ENCODE data around the gene DPP3.

DPP3 gene

DNA sequence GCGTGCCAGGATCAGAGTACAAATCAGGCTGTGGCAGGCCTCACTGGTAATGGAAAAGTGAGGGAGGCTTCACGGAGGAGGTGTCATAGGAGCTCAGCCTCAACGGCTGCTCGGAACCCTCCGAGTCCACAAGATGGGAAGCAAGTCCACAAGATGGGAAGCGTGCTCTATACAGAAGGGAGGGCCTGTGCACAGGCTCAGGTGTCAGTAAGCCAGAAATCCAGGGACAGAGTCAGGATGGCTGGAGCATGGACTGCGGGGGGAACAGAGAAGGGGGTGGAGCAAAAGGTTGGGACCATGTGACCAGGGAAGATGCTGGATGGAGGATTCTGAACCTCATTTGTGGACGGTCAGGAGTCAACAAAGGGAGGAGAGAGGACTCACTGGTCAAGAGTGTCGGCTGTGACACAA is 3.4 kb upstream of the DPP3 start:
- H3K18ac ChIP-seq (ENCODE audit: low read length): no peak overlapping the region
- H3K4me1 ChIP-seq (ENCODE audit: control insufficient read depth in 2 of 2, insufficient read depth in 1 of 2, low read depth in 1 of 2, low read length in 2 of 2): peaks cover 0 to 15% of the 10 kb centered on the region in 2 donors
- peaks cover 24 to 47% of the 10 kb centered on the region in 2 donors for H3K36me3 ChIP-seq (replicated peaks in 1 of 2; ENCODE audit: control insufficient read depth in 2 of 2, insufficient read depth in 2 of 2, low read length in 2 of 2)
- H2AFZ ChIP-seq (ENCODE audit: low read length): no peak overlapping the region
- H3K79me1 ChIP-seq (ENCODE audit: low read depth, low read length): peaks cover 4% of the 10 kb centered on the region
- no peaks in the 10 kb centered on the region for H3K9me3 ChIP-seq (replicated peaks in 1 of 2; ENCODE audit: control insufficient read depth in 2 of 2, insufficient read depth in 1 of 2, low read depth in 1 of 2, low read length in 2 of 2)
- no peak for DNase-seq (ENCODE audit: low spot score)
- no peak overlapping the region for H2BK12ac ChIP-seq (ENCODE audit: low read length)
- H2BK15ac ChIP-seq (ENCODE audit: low read length): no peak overlapping the region
- WGBS, 2 donors (ENCODE audit: extremely low coverage in 2 of 2, insufficient read length in 2 of 2, insufficient replicate concordance in 1 of 2): no CpG with 5 or more reads among the region's 9 CpGs
- H3K27ac ChIP-seq (replicated peaks; ENCODE audit: low read length): peak overlapping the region; percentile 30
- no peak overlapping the region for H3K23ac ChIP-seq (ENCODE audit: low read depth, low read length, poor library complexity)
- peak overlapping the region; percentile 66 for H4K8ac ChIP-seq (ENCODE audit: low read depth, low read length)
- no peak overlapping the region for H2BK120ac ChIP-seq (ENCODE audit: low read depth, low read length)
- no peak overlapping the region for H4K91ac ChIP-seq (ENCODE audit: low read depth, low read length, poor library complexity)
- no peak overlapping the region for H3K4me2 ChIP-seq (ENCODE audit: insufficient read depth, low read length, poor library complexity, severe bottlenecking)
- no peak overlapping the region for H2BK5ac ChIP-seq (ENCODE audit: low read length)
- H3K9ac ChIP-seq (ENCODE audit: low read depth, low read length, poor library complexity): peak overlapping the region; percentile 53
- no peak overlapping the region for H3K4me3 ChIP-seq (ENCODE audit: low read length in 2 of 2)
- no peaks in the 10 kb centered on the region for H3K27me3 ChIP-seq (ENCODE audit: control insufficient read depth in 3 of 3, insufficient read depth in 3 of 3, low read depth in 1 of 3, low read length in 3 of 3)
- no peak overlapping the region for H3K4ac ChIP-seq (ENCODE audit: low read length)
- peak overlapping the region; percentile 57 for H2AK5ac ChIP-seq (ENCODE audit: low read depth, low read length)
- no peak overlapping the region for H3K14ac ChIP-seq (ENCODE audit: low read length)

DNA sequence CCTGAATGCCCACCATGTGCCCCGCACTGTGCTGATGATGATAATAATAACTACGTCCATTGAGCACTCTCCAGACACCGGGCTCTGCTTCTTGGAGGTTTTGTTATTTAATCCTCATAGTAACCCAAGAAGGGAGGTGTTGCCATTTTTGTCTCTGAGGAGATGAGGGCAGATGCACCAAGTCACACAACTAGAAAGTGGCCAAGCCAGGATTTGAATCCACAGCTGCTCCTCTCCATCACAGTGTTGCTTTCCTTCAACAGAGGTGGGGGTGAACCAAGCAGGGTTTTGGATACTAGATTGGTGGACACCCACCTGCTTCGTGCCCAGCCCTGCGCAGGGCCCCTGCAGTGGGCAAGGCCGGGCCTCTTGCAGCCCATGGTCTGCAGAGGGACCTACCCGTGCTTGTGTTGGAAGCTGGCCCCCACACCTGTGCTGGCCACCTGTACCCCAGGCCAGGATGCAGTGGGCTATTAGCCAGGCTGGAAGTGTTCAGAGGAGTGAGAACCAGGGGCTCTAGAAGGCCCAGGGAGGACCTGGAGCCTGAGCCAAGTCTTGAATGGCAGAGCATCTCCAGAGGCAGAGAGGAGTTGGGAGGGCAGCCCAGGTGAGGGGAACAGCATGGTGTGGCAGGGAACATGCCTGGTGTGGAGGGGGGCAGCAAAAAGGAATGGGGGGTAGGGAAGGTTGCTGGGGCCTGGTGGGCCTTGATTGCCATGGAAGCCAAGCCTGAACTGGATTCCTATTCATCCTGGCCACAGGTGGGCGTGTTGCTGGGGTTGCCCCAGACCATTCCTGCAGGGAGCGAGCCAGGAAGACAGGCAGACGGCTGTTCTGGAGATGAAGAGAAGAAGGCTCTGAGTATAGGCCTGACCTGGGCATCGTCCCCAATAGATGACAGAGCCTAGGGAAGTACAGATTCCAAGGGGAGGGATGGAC is 2.7 kb upstream of the DPP3 start:
- Histone ChIP-seq H3K9ac (ENCODE audit: low read depth, low read length, poor library complexity) (peak overlapping the region; percentile 18), H2BK12ac (ENCODE audit: low read length) (no peak overlapping the region), H3K23ac (ENCODE audit: low read depth, low read length, poor library complexity) (no peak overlapping the region), H2AFZ (ENCODE audit: low read length) (no peak overlapping the region), H3K79me1 (ENCODE audit: low read depth, low read length) (peaks cover 4% of the 10 kb centered on the region), H3K27me3 (ENCODE audit: control insufficient read depth in 3 of 3, insufficient read depth in 3 of 3, low read depth in 1 of 3, low read length in 3 of 3) (no peaks in the 10 kb centered on the region), H3K4me3 (ENCODE audit: low read length in 2 of 2) (no peak overlapping the region), H4K91ac (ENCODE audit: low read depth, low read length, poor library complexity) (no peak overlapping the region), H2AK5ac (ENCODE audit: low read depth, low read length) (no peak overlapping the region), H3K18ac (ENCODE audit: low read length) (no peak overlapping the region), H3K36me3 (replicated peaks in 1 of 2; ENCODE audit: control insufficient read depth in 2 of 2, insufficient read depth in 2 of 2, low read length in 2 of 2) (peaks cover 20 to 44% of the 10 kb centered on the region in 2 donors), H2BK5ac (ENCODE audit: low read length) (no peak overlapping the region), H3K9me3 (replicated peaks in 1 of 2; ENCODE audit: control insufficient read depth in 2 of 2, insufficient read depth in 1 of 2, low read depth in 1 of 2, low read length in 2 of 2) (no peaks in the 10 kb centered on the region), H3K14ac (ENCODE audit: low read length) (no peak overlapping the region), H2BK15ac (ENCODE audit: low read length) (no peak overlapping the region), H3K4me1 (ENCODE audit: control insufficient read depth in 2 of 2, insufficient read depth in 1 of 2, low read depth in 1 of 2, low read length in 2 of 2) (peaks cover 0 to 15% of the 10 kb centered on the region in 2 donors), H3K27ac (replicated peaks; ENCODE audit: low read length) (no peak overlapping the region), H4K8ac (ENCODE audit: low read depth, low read length) (no peak overlapping the region), H3K4ac (ENCODE audit: low read length) (no peak overlapping the region), H3K4me2 (ENCODE audit: insufficient read depth, low read length, poor library complexity, severe bottlenecking) (no peak overlapping the region), H2BK120ac (ENCODE audit: low read depth, low read length) (no peak overlapping the region)
- WGBS, 2 donors (ENCODE audit: extremely low coverage in 2 of 2, insufficient read length in 2 of 2, insufficient replicate concordance in 1 of 2): no CpG with 5 or more reads among the region's 11 CpGs
- no peak for DNase-seq (ENCODE audit: low spot score)

DNA sequence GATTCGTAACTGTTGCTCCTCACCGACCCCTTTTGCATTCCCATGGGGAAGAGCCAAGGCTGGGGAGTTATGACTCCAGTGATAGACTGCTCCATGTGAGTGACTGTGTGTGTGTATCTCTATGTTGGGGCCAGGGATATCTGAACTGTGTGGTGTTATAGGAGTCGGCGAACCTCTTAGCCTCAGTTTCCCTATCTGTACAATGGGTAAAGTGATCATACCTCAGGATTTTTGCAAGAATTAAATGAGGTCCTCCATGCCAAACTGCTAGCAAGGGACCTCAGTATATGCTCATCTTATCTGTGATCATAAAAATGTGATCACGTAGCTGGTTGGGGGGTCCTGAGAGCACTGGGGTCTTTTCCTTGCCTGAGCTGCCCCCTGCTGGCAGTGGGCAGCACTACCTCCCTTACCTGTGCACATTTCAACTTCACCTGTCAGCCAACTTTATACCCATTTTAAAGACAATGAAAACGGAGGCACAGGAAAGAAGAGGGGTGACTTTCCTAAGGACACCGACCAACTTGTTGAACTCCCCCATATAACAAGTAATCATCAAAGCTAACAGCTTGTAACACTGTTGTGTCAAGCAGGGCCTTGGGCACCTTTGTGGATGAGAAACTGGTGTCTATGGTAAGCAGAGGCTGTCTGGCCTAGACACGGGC is 1.4 kb upstream of the DPP3 start:
- H3K4me3 ChIP-seq (ENCODE audit: low read length in 2 of 2): peak overlapping the region; percentile 92
- no peak overlapping the region for H2BK12ac ChIP-seq (ENCODE audit: low read length)
- no peaks in the 10 kb centered on the region for H3K9me3 ChIP-seq (replicated peaks in 1 of 2; ENCODE audit: control insufficient read depth in 2 of 2, insufficient read depth in 1 of 2, low read depth in 1 of 2, low read length in 2 of 2)
- H3K36me3 ChIP-seq (replicated peaks in 1 of 2; ENCODE audit: control insufficient read depth in 2 of 2, insufficient read depth in 2 of 2, low read length in 2 of 2): peaks cover 13 to 38% of the 10 kb centered on the region in 2 donors
- no peak overlapping the region for H2BK15ac ChIP-seq (ENCODE audit: low read length)
- H3K4me1 ChIP-seq (ENCODE audit: control insufficient read depth in 2 of 2, insufficient read depth in 1 of 2, low read depth in 1 of 2, low read length in 2 of 2): peaks cover 0 to 15% of the 10 kb centered on the region in 2 donors
- H2AK5ac ChIP-seq (ENCODE audit: low read depth, low read length): peak overlapping the region; percentile 95
- H3K23ac ChIP-seq (ENCODE audit: low read depth, low read length, poor library complexity): peak overlapping the region; percentile 50
- H2BK120ac ChIP-seq (ENCODE audit: low read depth, low read length): no peak overlapping the region
- no peaks in the 10 kb centered on the region for H3K27me3 ChIP-seq (ENCODE audit: control insufficient read depth in 3 of 3, insufficient read depth in 3 of 3, low read depth in 1 of 3, low read length in 3 of 3)
- no peak overlapping the region for H2BK5ac ChIP-seq (ENCODE audit: low read length)
- no peak overlapping the region for H4K8ac ChIP-seq (ENCODE audit: low read depth, low read length)
- no peak overlapping the region for H3K18ac ChIP-seq (ENCODE audit: low read length)
- no peak overlapping the region for H4K91ac ChIP-seq (ENCODE audit: low read depth, low read length, poor library complexity)
- peak overlapping the region; percentile 91 for H3K9ac ChIP-seq (ENCODE audit: low read depth, low read length, poor library complexity)
- no CpG with 5 or more reads among the region's 8 CpGs for WGBS, 2 donors (ENCODE audit: extremely low coverage in 2 of 2, insufficient read length in 2 of 2, insufficient replicate concordance in 1 of 2)
- no peak overlapping the region for H3K4ac ChIP-seq (ENCODE audit: low read length)
- peak overlapping the region; percentile 81 for H3K4me2 ChIP-seq (ENCODE audit: insufficient read depth, low read length, poor library complexity, severe bottlenecking)
- no peak for DNase-seq (ENCODE audit: low spot score)
- H2AFZ ChIP-seq (ENCODE audit: low read length): no peak overlapping the region
- H3K27ac ChIP-seq (replicated peaks; ENCODE audit: low read length): no peak overlapping the region
- H3K79me1 ChIP-seq (ENCODE audit: low read depth, low read length): peaks cover 4% of the 10 kb centered on the region
- no peak overlapping the region for H3K14ac ChIP-seq (ENCODE audit: low read length)
